NCI-H2029 (cell line): ENCODE measurements around the gene NR3C1.

Source experiments
- DNase-seq: peaks from one replicate; lab custom pipeline; 2025; lab: John Stamatoyannopoulos, UW

Gene NR3C1

DNA sequence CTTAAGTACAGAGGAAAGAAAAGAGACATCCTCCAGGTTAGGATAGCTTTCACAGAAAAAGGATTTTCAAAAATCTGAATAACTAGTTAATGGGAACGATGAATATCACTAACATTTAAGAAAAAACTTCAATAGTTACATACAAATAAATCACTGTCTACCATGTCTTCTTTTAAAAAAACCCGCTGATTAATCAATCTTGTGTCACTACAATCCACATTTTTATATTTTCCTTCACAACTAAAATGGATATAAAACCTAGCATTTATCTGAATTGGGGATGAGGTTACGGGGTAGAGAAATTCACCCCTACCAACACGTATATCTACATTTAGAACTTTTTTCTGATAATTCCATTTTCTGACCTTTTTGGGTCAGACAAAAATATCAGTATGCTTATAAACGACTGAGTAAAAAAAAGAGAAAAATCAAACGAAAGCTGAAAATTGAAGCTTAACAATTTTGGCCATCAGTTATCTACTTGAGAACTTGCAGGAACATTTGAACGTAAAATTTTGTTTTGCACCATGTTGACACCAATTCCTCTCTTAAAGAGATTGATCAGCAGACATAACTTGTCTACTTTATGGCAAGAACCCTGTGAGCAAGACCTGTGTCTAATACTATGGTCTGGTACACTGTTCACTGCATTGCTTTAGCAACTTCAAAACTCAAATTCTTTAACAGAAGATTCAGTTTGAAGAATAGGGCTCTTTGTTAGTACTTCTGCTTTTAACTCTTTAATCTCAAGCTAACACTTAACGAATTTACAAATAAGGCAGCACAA is 4.8 kb downstream of the NR3C1 start:
- no peak for DNase-seq

GRCh38 chr5:143398053-143398355 is 5.5 kb downstream of the NR3C1 start:
- no peak for DNase-seq

DNA sequence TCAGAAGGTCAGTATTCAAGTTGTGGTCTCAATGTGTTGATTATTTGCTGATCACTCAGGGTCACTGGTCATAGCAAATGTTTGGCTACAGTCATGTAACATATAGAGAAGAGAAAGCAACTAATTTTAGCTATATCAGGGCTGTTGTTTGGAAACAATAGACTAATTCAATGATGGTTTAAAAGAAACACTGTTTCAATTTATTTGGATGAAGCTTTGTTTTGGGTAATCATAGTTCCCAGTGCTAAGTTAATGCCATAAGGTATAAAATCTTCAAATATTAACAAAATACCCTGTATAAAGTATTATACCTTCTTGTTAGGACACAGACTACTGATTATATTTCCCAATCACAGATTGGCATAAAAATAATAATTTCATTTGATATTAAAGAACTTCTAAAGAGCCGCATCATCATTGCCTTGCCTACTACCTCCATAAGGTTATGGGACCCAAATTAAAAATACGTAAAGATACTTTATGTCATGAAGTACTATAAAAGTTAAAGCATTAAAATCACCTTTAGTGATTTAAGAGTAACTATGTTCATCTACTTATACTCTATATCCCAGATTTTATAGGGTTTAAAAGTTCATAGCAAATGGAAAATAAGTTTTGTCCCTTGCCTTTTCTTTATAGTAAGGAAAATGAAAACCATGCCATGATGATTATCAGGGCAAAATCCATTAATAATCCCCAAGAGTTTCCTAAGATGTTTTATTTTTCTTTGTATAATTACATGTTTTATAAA is 6.0 kb downstream of the NR3C1 start:
- no peak for DNase-seq

- no peak for DNase-seq
Measured at GRCh38 chr5:143396353-143396940, 7.0 kb downstream of the NR3C1 start.

GRCh38 chr5:143395638-143396352 is 7.7 kb downstream of the NR3C1 start:
- DNase-seq = no peak

GRCh38 chr5:143393524-143393923 is 10.0 kb downstream of the NR3C1 start:
- no peak for DNase-seq

GRCh38 chr5:143390941-143391340 is 12.5 kb downstream of the NR3C1 start:
- no peak for DNase-seq

- DNase-seq = no peak
Measured at GRCh38 chr5:143390258-143390657, 13.2 kb downstream of the NR3C1 start.

DNA sequence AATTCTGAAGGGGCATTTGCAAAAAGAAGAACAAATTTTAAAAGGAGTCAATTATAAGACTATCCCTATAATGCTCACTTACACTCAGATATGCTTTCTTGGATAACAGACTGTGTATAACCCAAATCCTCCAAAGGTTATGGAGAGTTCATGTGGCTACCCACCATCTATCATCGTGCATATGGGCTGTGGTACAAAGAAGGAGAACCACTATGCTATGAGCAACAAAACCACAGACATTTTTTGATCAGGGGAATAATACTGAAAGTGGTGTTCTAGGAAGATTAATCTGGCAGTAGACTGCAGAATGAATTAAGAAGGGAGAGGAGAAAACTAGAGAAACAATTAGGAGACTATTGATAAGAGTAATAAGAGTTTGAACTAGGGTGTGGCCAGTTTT is 16.8 kb downstream of the NR3C1 start:
- DNase-seq = no peak

DNA sequence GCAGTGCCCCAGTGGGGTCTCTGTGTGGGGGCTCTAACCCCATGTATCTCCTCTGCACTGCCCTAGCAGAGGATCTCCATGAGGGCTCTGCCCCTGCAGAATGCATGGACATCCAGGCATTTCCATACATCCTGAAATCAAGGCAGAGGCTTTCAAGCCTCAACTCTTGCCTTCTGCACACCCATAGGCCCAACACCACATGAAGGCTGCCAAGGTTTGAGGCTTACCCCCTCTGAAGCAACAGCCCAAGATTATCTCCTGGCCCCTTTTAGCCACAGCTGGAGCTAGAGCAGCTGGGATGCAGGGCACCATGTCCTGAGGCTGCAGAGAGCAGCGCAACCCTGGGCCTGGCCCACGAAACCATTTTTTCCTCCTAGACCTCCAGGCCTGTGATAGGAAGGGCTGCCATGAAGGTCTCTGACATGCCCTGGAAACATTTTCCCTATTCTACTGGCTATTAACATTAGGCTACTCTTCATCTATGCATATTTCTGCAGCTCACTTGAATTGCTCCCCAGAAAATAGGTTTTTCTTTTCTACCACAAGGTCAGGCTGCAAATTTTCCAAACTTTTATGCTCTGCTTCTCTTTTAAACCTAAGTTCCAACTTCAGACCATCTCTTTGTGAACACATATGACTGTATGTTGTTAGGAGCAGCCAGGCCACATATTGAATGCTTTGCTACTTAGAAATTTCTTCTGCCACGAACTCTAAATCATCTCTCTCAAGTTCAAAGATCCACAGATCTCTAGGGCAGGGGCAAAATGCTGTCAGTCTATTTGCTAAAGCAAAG is 18.4 kb downstream of the NR3C1 start:
- no peak for DNase-seq

GRCh38 chr5:143383988-143384387 is 19.5 kb downstream of the NR3C1 start:
- no peak for DNase-seq

DNA sequence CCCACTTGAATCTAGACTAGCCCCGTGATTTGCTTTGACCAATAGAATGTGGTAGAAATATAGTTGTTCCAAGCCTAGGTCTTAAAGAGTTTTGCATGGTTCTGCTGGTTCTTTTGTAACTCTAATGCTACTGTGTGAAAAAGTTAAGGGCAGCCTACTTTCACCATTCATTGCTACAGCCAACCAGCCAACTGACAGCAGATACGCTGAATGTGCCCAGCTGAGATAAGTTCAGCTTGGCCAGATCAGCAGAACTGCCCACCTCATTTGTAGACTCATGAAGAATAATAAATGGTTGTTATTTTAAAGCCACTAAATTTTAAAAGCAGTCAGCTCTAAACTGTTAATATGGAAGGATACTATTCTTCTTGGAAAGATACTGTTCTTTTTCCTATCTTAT is 23.9 kb downstream of the NR3C1 start:
- no peak for DNase-seq

- no peak for DNase-seq
Measured at GRCh38 chr5:143376911-143377813, 26.3 kb downstream of the NR3C1 start.

DNA sequence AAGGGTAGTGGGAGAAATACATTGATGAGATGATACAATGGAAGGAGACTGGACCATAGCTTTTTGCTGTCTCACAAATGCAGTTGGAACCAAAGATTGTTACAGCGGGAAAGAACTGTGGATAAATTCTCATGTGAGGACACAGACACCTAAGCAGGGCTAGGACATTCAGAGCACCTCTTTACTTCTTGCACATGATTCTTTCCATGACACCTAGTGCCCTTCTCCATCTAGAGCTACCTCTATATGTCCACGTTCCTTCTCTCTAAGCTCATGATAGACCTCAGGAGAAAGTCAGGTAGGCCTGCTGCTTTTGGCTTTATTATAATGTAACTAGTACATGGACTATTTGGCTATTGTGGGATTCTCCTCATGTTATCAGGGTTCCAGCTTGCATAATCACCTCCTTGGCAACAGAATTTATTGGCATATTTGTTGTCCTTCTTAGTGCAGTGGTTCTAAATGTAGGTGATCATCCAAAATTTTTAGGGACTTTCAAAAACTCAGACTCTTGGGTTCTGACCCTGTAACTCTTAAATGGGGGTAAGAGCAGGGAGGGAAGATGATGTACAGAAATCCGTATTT is 27.2 kb downstream of the NR3C1 start:
- DNase-seq = no peak

- no peak for DNase-seq
Measured at GRCh38 chr5:143374496-143375217, 28.8 kb downstream of the NR3C1 start.

GRCh38 chr5:143373076-143373475 is 30.4 kb downstream of the NR3C1 start:
- no peak for DNase-seq

DNA sequence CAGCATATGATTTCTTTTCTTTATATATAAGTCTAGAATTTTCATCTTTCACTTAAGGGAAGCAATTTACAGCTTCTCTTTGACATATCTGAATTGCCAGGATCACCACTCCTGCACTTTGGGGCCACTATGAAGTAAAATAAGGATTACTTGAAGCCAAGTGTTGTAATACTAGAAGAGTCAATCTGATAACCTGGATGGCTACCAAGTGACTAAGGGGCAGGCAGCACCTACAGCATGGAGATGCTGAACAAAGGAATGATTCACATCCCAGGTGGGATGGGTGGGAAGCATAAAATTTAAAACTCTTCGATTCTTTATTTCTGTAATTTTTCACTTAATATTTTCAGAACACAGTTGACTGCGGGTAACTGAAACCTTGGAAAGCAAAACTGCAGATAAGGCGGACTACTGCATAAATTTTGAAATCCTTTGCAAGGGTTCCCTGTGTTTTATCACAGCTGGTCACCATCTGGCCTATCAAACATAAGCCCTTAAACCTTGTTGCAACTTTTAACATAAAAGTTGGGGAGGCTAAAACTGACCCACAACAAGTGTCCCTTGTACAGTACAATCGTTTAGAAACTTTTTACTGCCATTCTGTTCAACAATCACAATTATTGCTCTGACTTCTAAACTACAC is 31.2 kb downstream of the NR3C1 start:
- DNase-seq = no peak

DNA sequence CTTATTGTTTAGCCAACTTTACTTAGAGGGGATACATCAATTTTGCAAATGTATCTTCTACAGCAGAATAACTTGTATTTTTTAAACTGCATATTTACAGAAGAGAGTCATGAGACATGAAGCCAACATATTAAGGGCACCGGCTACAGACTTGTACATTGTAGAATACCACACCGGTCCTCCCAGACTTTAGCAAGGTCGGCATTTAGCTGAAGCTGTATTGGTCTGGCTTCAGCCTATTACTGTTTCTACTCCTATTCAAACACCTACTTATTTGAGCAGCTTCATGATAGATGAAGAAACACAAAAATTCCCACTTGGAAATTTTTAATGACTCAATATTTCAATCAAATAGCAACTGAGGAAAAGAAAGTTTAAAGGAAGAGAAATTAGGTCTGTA is 33.0 kb downstream of the NR3C1 start:
- no peak for DNase-seq

- no peak for DNase-seq
Measured at GRCh38 chr5:143364061-143364460, 39.4 kb downstream of the NR3C1 start.
